GM12873 (cell line): ENCODE results near the gene ESRRB.

Experiments
- TF ChIP-seq, protein P1 (sequence below): IDR thresholded peaks from 2 replicates; pipeline ENCODE4 v1.5.1; 2012; ENCODE audit warnings: low read depth, mild to moderate bottlenecking, moderate library complexity, low read length, control low read depth; ENCODE audit not compliant: insufficient read depth; ENCODE audit errors: missing control alignments

ESRRB gene

DNA sequence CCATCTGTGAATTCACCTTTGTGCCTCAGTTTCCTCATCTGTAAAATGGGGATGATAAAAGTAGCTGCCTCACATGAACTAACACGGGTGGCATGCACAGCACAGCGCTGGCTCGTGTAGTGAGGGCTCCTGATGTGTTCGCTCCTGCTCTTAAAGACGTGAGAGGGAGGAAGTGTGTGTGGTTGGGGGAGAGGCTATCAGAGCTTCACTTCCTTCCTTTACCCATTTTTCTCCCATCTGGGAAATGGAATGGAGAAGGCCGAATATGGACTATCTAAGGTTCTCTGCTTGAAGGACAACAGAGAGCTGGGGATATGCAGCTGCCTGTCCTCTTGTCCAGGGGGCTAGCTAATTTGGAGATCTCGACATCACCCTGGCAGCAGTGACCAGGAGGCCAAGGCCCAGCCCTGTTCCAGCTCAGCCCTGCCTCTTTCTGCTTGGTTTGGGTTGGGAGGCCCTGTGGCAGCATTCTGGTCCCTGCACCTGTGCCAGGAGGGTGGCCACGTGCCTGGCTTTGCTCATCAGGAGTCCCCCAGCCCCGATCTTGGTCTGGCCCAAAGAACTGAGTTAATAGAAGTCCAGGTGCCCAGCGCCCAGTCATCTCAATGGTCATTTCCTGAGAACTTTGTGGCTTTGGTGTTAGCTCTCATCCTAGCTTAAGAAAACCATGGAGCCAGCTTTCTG, 44.5 kb upstream of the ESRRB start:
- TF ChIP-seq, protein P1, sequence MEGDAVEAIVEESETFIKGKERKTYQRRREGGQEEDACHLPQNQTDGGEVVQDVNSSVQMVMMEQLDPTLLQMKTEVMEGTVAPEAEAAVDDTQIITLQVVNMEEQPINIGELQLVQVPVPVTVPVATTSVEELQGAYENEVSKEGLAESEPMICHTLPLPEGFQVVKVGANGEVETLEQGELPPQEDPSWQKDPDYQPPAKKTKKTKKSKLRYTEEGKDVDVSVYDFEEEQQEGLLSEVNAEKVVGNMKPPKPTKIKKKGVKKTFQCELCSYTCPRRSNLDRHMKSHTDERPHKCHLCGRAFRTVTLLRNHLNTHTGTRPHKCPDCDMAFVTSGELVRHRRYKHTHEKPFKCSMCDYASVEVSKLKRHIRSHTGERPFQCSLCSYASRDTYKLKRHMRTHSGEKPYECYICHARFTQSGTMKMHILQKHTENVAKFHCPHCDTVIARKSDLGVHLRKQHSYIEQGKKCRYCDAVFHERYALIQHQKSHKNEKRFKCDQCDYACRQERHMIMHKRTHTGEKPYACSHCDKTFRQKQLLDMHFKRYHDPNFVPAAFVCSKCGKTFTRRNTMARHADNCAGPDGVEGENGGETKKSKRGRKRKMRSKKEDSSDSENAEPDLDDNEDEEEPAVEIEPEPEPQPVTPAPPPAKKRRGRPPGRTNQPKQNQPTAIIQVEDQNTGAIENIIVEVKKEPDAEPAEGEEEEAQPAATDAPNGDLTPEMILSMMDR = no peak

DNA sequence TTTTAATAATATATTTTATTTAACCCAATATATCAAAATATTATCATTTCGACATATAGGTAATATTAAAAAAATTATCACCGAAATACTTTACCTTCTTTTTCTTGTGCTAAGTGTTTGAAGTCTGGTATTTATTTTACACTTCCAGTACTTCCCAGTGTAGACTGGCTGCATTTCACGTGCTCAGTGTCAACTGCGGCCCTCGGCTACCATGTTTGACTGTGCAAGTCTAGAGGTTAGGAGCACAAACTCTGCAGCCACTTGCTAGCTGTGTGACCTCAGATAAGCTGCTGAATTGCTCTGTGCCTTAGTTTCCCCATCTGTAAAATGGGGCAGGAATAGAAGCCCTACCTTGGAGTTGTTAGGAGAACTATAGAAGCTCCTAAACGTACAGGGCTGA, 42.3 kb upstream of the ESRRB start:
- TF ChIP-seq, protein P1 = no peak

DNA sequence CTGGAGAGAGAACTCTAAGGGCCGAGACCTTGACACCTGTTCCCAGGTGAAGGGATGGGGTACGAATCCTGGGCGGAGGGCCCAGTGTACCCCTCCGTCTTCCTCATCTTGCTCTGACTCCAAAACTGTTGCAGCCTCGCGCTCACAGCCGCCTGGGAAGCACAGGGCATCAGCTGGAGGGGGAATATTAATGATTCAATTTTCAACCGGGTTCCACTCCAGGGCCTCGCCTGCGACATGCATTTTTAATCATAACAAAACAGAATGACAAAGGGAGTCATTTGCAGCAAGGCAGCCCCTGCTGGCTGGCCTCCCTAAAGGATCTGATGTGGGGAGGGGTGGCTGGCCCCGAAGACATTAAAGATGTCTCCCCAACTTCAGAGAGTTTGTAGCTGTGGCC, 41.6 kb upstream of the ESRRB start:
- TF ChIP-seq, protein P1 = no peak

GRCh38 chr14:76336876-76337275, 39.1 kb upstream of the ESRRB start:
- TF ChIP-seq, protein P1 = no peak

GRCh38 chr14:76337635-76338545, 38.0 kb upstream of the ESRRB start:
- TF ChIP-seq, protein P1 = no peak

DNA sequence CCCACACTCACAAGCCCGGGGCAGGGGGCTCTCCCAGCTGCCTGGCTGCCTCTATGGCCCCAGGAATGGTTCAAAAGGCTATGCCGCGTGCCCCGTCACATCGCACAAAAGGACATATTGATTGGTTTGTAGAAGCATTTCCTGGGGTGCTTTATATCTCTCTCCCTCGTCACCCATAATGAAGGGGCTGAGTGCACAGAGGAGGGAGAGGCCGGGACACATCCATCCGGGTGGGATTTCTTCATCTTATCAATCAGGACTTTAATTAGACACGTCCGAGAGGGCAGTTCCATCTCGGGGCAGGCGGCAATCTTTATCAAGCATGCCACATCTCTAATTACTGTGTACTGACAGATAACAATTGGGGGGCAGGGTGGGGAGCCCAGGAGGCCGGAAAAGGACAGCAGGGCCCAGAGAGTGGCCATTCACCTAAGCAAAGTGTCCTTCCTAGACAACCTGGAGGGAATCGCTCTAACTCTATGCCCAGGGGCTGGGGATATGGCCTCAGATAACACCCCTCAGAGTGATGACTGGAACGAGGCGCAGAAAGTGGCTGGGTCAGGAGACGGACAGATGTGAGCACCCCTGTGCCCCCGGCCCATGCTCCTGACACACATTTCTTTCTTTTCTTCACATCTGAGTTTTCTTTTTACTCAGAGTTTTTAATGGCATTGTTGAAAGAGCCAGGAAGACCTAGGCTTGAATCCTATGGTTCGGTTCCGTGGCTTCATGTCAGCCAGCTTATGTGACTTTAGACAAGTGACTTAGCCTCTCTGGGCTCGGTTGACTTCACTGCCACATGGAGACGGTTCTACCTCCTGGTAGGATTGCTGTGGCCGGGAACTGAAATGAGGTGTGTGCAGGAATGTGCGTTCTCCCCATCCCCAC, 36.0 kb upstream of the ESRRB start:
- TF ChIP-seq, protein P1 = no peak

- TF ChIP-seq, protein P1 = no peak
Observed at GRCh38 chr14:76343386-76343785, 32.6 kb upstream of the ESRRB start.
